CD4-positive, alpha-beta T cell treated with Interleukin-4 for 4 hours (primary cell): Measurements from ENCODE around the gene HCCS.

Source experiments
- DNase-seq: peaks from one replicate; pipeline ENCODE4 v3.0.0-alpha.2; 2020

The HCCS gene

GRCh38 chrX:11124112-11124511 lies 13.0 kb downstream of the HCCS start:
- no peak for DNase-seq

GRCh38 chrX:11125060-11125459 lies 13.9 kb downstream of the HCCS start:
- DNase-seq = no peak

GRCh38 chrX:11129534-11130105 lies 18.5 kb downstream of the HCCS start:
- DNase-seq = no peak

GRCh38 chrX:11130136-11130535 lies 19.0 kb downstream of the HCCS start:
- no peak for DNase-seq

GRCh38 chrX:11131146-11131545 lies 20.0 kb downstream of the HCCS start:
- no peak for DNase-seq

GRCh38 chrX:11135564-11136185 lies 24.5 kb downstream of the HCCS start:
- no peak for DNase-seq

- peak; percentile 45 for DNase-seq
Observed at GRCh38 chrX:11137543-11138139, 26.5 kb downstream of the HCCS start.

- DNase-seq = no peak
Observed at GRCh38 chrX:11138498-11139390, 27.6 kb downstream of the HCCS start.

GRCh38 chrX:11143931-11144678 lies 33.0 kb downstream of the HCCS start:
- DNase-seq = peak; percentile 64

- no peak for DNase-seq
Observed at GRCh38 chrX:11146411-11146810, 35.3 kb downstream of the HCCS start.

- DNase-seq = no peak
Observed at GRCh38 chrX:11148401-11148800, 37.3 kb downstream of the HCCS start.

- no peak for DNase-seq
Observed at GRCh38 chrX:11151799-11152559, 40.8 kb downstream of the HCCS start.

- DNase-seq = no peak
Observed at GRCh38 chrX:11159149-11159548, 48.0 kb downstream of the HCCS start.

GRCh38 chrX:11164433-11164832 lies 53.3 kb downstream of the HCCS start:
- DNase-seq = no peak

- no peak for DNase-seq
Observed at GRCh38 chrX:11171956-11172355, 60.8 kb downstream of the HCCS start.

GRCh38 chrX:11172415-11172814 lies 61.3 kb downstream of the HCCS start:
- DNase-seq = no peak
